Gastroesophageal sphincter (tissue), 3 donors: ENCODE results near the gene NCAPD2.

ENCODE experiments used
- POLR2A ChIP-seq, 2 donors: fragments of 450-650 bp; IDR thresholded peaks; one replicate each; pipeline ENCODE4 v1.6.1; 2017; ENCODE audit warnings: antibody characterized with exemption in 2 of 2, mild to moderate bottlenecking in 2 of 2, moderate library complexity in 1 of 2
- POLR2AphosphoS5 ChIP-seq: sonication (generic); formaldehyde crosslinking; IDR thresholded peaks from one replicate; pipeline ENCODE4 v1.6.1; 2017; ENCODE audit warnings: antibody characterized with exemption
- TF ChIP-seq, protein P1 (sequence below), 4 experiments: fragments of 200-600 bp in 2 of 4; fragments of 450-650 bp in 2 of 4; sonication (generic) in 1 of 4; IDR thresholded peaks; one replicate each; pipeline ENCODE4 v1.5.1; 2017 to 2019; ENCODE audit warnings: antibody characterized with exemption in 4 of 4, mild to moderate bottlenecking in 2 of 4, moderate library complexity in 2 of 4

DNA sequence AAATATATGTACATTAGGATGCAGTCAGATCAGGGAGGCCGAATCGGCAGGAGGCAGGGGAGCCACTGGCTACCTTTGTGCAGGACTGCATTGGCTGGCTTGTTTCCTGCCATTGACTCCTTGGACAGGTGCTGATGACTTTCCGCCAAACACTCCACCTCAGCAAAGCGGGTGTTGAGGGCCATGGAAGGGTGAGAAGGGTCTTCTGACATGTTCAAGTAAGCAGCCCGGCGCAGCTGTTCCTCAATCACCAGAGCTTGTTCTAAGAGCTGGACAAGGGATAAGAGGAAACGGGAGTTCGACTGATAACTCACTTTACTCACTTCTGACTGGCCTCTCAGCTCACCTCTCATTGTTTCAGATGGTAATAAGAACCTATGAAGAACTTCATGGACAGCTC lies 79.1 kb downstream of the NCAPD2 start:
- TF ChIP-seq, protein P1, sequence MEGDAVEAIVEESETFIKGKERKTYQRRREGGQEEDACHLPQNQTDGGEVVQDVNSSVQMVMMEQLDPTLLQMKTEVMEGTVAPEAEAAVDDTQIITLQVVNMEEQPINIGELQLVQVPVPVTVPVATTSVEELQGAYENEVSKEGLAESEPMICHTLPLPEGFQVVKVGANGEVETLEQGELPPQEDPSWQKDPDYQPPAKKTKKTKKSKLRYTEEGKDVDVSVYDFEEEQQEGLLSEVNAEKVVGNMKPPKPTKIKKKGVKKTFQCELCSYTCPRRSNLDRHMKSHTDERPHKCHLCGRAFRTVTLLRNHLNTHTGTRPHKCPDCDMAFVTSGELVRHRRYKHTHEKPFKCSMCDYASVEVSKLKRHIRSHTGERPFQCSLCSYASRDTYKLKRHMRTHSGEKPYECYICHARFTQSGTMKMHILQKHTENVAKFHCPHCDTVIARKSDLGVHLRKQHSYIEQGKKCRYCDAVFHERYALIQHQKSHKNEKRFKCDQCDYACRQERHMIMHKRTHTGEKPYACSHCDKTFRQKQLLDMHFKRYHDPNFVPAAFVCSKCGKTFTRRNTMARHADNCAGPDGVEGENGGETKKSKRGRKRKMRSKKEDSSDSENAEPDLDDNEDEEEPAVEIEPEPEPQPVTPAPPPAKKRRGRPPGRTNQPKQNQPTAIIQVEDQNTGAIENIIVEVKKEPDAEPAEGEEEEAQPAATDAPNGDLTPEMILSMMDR (IDR thresholded peaks at IDR 0.05) = no peak
- TF ChIP-seq POLR2AphosphoS5 = no peak
- TF ChIP-seq POLR2A (IDR thresholded peaks at IDR 0.05) = no peak
